OCI-LY3 (cell line): ENCODE data around the gene WHRN.

Source experiments
- H2AFZ ChIP-seq: fragments of 200-600, 300-600 bp; shearing (Covaris generic); 2 replicates; pipeline ENCODE4 v1.6.0; 2014; ENCODE audit warnings: antibody characterized with exemption, low read depth, low read length
- H3K27ac ChIP-seq: fragments of 200-600, 300-600 bp; sonication (generic); 2 replicates; pipeline ENCODE4 v1.5.1; 2014; ENCODE audit warnings: mild to moderate bottlenecking, low read length, moderate library complexity, mixed read lengths
- H3K27me3 ChIP-seq: fragments of 200-600, 300-600 bp; sonication (generic); 2 replicates; pipeline ENCODE4 v1.6.1; 2014; ENCODE audit warnings: low read depth, low read length, mixed read lengths
- H3K36me3 ChIP-seq: fragments of 200-600, 300-600 bp; sonication (generic); replicated peaks from 2 replicates; pipeline ENCODE3; 2014; ENCODE audit warnings: low read depth, low read length, mixed read lengths
- H3K4me1 ChIP-seq: fragments of 300-600, 200-600 bp; sonication (generic); 2 replicates; pipeline ENCODE4 v1.6.1; 2014; ENCODE audit warnings: low read length, mixed read lengths
- H3K4me2 ChIP-seq: fragments of 200-600, 300-600 bp; sonication (generic); 2 replicates; pipeline ENCODE4 v1.6.1; 2014; ENCODE audit warnings: low read length, mixed read lengths
- H3K4me3 ChIP-seq: fragments of 300-600, 200-600 bp; sonication (generic); 2 replicates; pipeline ENCODE4 v1.5.1; 2014; ENCODE audit warnings: antibody characterized with exemption, mild to moderate bottlenecking, low read length, moderate library complexity
- H3K79me2 ChIP-seq: fragments of 300-600, 200-600 bp; shearing (Covaris generic); 2 replicates; pipeline ENCODE4 v1.6.1; 2014; ENCODE audit warnings: mild to moderate bottlenecking, low read length, mixed read lengths
- H3K9ac ChIP-seq: fragments of 300-600, 200-600 bp; shearing (Covaris generic); 2 replicates; pipeline ENCODE4 v1.6.0; 2014; ENCODE audit warnings: mild to moderate bottlenecking, low read length, moderate library complexity
- H3K9me3 ChIP-seq: fragments of 200-600, 300-600 bp; shearing (Covaris generic); 2 replicates; pipeline ENCODE4 v1.6.1; 2014; ENCODE audit warnings: low read length, mixed read lengths; ENCODE audit not compliant: insufficient read depth
- H4K20me1 ChIP-seq: fragments of 200-600, 300-600 bp; sonication (generic); 2 replicates; pipeline ENCODE4 v1.6.1; 2016; ENCODE audit warnings: low read length, mixed read lengths; ENCODE audit not compliant: insufficient read depth
- EZH2phosphoT487 ChIP-seq: fragments of 200-600 bp; shearing (Covaris generic); IDR thresholded peaks from 2 replicates; pipeline ENCODE4 v1.6.1; 2018; ENCODE audit warnings: antibody characterized with exemption, mixed run types, low read depth
- TF ChIP-seq, protein P1 (sequence below): fragments of 200-600, 300-600 bp; sonication (generic); IDR thresholded peaks from 2 replicates; pipeline ENCODE4 v1.5.1; 2014; ENCODE audit warnings: antibody characterized with exemption, low read length, low read depth

The WHRN gene

DNA sequence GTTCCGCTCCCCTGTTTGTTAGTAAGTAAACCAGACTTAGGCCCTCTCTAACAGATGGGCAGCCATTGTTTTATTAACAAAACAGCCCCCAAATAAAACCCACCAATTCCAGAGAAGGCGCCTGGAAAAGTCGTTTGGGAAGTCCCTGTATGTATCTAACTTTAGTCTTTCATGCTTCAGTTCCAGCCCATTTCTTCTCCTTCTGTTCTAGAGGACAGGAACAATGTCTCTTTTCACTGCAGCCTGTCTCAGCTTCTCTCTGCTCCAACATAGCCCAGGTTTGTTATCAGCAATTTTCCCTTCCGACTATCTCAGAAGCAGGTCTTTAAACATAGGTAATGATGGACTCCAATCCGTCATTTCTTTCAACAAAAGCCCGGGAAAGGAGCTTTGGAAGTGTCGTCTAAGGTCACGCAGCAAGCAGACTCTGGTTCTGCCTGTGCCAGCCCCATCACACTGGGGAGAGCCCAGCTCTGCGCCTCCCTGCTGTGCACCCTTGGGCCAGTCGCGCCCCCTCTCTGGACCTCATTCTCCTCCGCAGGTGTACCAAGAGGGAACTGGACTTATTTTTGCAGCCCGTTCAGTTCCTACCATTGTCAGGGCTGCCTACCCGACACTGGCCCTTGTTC is 107.9 kb downstream of the WHRN start:
- peak overlapping the region; percentile 95 for H3K4me3 ChIP-seq
- H3K9ac ChIP-seq: peak overlapping the region; percentile 97
- no peaks in the 10 kb centered on the region for H3K27me3 ChIP-seq
- peaks cover 28% of the 10 kb centered on the region for H3K36me3 ChIP-seq
- TF ChIP-seq EZH2phosphoT487: no peak
- TF ChIP-seq, protein P1, sequence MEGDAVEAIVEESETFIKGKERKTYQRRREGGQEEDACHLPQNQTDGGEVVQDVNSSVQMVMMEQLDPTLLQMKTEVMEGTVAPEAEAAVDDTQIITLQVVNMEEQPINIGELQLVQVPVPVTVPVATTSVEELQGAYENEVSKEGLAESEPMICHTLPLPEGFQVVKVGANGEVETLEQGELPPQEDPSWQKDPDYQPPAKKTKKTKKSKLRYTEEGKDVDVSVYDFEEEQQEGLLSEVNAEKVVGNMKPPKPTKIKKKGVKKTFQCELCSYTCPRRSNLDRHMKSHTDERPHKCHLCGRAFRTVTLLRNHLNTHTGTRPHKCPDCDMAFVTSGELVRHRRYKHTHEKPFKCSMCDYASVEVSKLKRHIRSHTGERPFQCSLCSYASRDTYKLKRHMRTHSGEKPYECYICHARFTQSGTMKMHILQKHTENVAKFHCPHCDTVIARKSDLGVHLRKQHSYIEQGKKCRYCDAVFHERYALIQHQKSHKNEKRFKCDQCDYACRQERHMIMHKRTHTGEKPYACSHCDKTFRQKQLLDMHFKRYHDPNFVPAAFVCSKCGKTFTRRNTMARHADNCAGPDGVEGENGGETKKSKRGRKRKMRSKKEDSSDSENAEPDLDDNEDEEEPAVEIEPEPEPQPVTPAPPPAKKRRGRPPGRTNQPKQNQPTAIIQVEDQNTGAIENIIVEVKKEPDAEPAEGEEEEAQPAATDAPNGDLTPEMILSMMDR: no peak
- no peak overlapping the region for H2AFZ ChIP-seq
- peaks cover 50% of the 10 kb centered on the region for H3K79me2 ChIP-seq
- H3K4me2 ChIP-seq: peak overlapping the region; percentile 97
- peaks cover 13% of the 10 kb centered on the region; the same call in 1 of the 2 replicates for H4K20me1 ChIP-seq
- peaks cover 33% of the 10 kb centered on the region for H3K4me1 ChIP-seq
- no peaks in the 10 kb centered on the region for H3K9me3 ChIP-seq
- H3K27ac ChIP-seq: peak overlapping the region; percentile 94

GRCh38 chr9:114396558-114397218 is 108.6 kb downstream of the WHRN start:
- Histone ChIP-seq H3K9ac (peak overlapping the region; percentile 97), H3K79me2 (peaks cover 56% of the 10 kb centered on the region)

DNA sequence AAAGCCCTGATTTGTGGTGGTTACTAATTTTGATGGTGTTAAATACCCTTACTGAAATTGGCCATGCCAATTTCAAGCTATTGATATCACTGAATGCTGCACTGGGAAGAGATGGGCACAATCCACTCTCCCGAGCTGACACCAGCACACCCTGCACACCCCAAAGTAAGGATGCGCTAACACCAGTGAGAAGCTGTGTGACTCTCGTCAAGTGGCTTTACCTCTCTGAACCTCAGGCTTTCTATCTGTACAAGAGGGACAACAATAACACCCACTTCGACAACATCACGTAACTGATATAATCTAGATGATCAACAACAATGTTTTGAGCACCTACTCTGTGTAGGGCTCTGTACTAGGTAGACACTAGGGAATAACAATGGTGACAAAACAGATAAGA is 109.5 kb downstream of the WHRN start:
- TF ChIP-seq, protein P1: no peak
- no peak for TF ChIP-seq EZH2phosphoT487
- Histone ChIP-seq H3K9me3 (no peaks in the 10 kb centered on the region), H3K4me1 (peaks cover 46% of the 10 kb centered on the region), H3K79me2 (peaks cover 64% of the 10 kb centered on the region), H3K4me3 (no peak overlapping the region), H3K9ac (no peak overlapping the region), H3K4me2 (peak overlapping the region; percentile 8; the same call in 1 of the 2 replicates), H4K20me1 (peaks cover 13% of the 10 kb centered on the region; the same call in 1 of the 2 replicates), H2AFZ (no peak overlapping the region), H3K36me3 (peaks cover 31% of the 10 kb centered on the region), H3K27ac (no peak overlapping the region), H3K27me3 (no peaks in the 10 kb centered on the region)

More at GRCh38 chr9:114396558-114397218, 108.6 kb downstream of the WHRN start:
- Histone ChIP-seq H3K27me3 (no peaks in the 10 kb centered on the region), H3K9me3 (no peaks in the 10 kb centered on the region), H3K4me2 (peak overlapping the region; percentile 97), H3K4me3 (peak overlapping the region; percentile 95), H4K20me1 (peaks cover 13% of the 10 kb centered on the region; the same call in 1 of the 2 replicates), H2AFZ (no peak overlapping the region), H3K27ac (peak overlapping the region; percentile 94), H3K36me3 (peaks cover 31% of the 10 kb centered on the region), H3K4me1 (peaks cover 39% of the 10 kb centered on the region)
- no peak for TF ChIP-seq EZH2phosphoT487
- TF ChIP-seq, protein P1: no peak

GRCh38 chr9:114395334-114395617 is 110.0 kb downstream of the WHRN start:
- Histone ChIP-seq H3K4me1 (peaks cover 51% of the 10 kb centered on the region), H3K27ac (no peak overlapping the region), H3K9ac (no peak overlapping the region), H4K20me1 (peaks cover 13% of the 10 kb centered on the region; the same call in 1 of the 2 replicates), H3K9me3 (no peaks in the 10 kb centered on the region), H3K36me3 (peaks cover 31% of the 10 kb centered on the region), H3K27me3 (no peaks in the 10 kb centered on the region), H3K4me2 (no peak overlapping the region), H2AFZ (no peak overlapping the region), H3K4me3 (no peak overlapping the region), H3K79me2 (peaks cover 69% of the 10 kb centered on the region)
- no peak for TF ChIP-seq EZH2phosphoT487
- TF ChIP-seq, protein P1: no peak
